ENCODE data around the gene BTG3. TPM values are rescaled to one million over a fixed set of nuclear protein-coding genes. Genes with fewer than 3 reads are reported as not detected.

BTG3 gene
- total RNA-seq, 4 donors from 2014 or later, result 28.9 to 88.7 (median 41.6) TPM

GRCh38 chr21:17554120-17554519 is 58.6 kb downstream of the BTG3 start:
- TF ChIP-seq CTCF (IDR thresholded peaks at IDR 0.05; ENCODE audit: low read depth), result no peak

GRCh38 chr21:17552410-17552809 is 60.3 kb downstream of the BTG3 start:
- no peak for TF ChIP-seq CTCF (IDR thresholded peaks at IDR 0.05; ENCODE audit: low read depth)

GRCh38 chr21:17550671-17551308 is 61.9 kb downstream of the BTG3 start:
- no peak for TF ChIP-seq CTCF (IDR thresholded peaks at IDR 0.05; ENCODE audit: low read depth)

- no peak for TF ChIP-seq CTCF (IDR thresholded peaks at IDR 0.05; ENCODE audit: low read depth)
Observed at GRCh38 chr21:17548262-17548661, 64.4 kb downstream of the BTG3 start.

- TF ChIP-seq CTCF (IDR thresholded peaks at IDR 0.05; ENCODE audit: low read depth), result no peak
Observed at GRCh38 chr21:17545007-17545406, 67.7 kb downstream of the BTG3 start.

Small RNA genes lying within 50 kb of the gene (small RNA-seq; reads per million reads assigned to genes)
- 0.49 reads per million for gene RF00019

Other genes with a start within 250 kb of the BTG3 start
- 1 to 10 TPM in 2 of 4 donors, under 1 TPM in 1, not detected in 1; 0.22 to 4.9 (median 1.3) TPM for gene CXADR, start 99.9 kb downstream of the BTG3 start, total RNA-seq
- gene C21orf91, start 206.5 kb upstream of the BTG3 start, total RNA-seq, result 10 to 100 TPM in 1 of 4 donors, 1 to 10 TPM in 3; 6.0 to 12.9 (median 7.7) TPM